HepG2 (cell line): ENCODE results near the gene ZNF571. TPM values are rescaled to one million over a fixed set of nuclear protein-coding genes. Genes with fewer than 3 reads are reported as not detected.

ENCODE experiments used
- BCL6 ChIP-seq: IDR thresholded peaks from 2 replicates; pipeline ENCODE4 v1.6.1; 2016; ENCODE audit warnings: missing genetic modification reagents, missing compliant biosample characterization
- GZF1 ChIP-seq: sonication (generic); formaldehyde crosslinking; IDR thresholded peaks from 2 replicates; pipeline ENCODE4 v1.5.1; 2020; ENCODE audit warnings: mild to moderate bottlenecking, missing genetic modification reagents
- HES4 ChIP-seq: sonication (generic); formaldehyde crosslinking; IDR thresholded peaks from 2 replicates; pipeline ENCODE4 v1.9.0; 2021; ENCODE audit warnings: mild to moderate bottlenecking, missing genetic modification reagents, borderline replicate concordance
- HMGXB3 ChIP-seq: sonication (generic); formaldehyde crosslinking; IDR thresholded peaks from 2 replicates; pipeline ENCODE4 v1.4.0; 2020; ENCODE audit warnings: missing genetic modification reagents, borderline replicate concordance
- HNRNPLL ChIP-seq: fragments of 200-400 bp; formaldehyde crosslinking; IDR thresholded peaks from 2 replicates; pipeline ENCODE4 v1.6.1; 2017; ENCODE audit warnings: mild to moderate bottlenecking, low read depth, low read length; ENCODE audit not compliant: poor library complexity, severe bottlenecking
- KLF16 ChIP-seq, 2 experiments: sonication (generic) in 1 of 2; formaldehyde crosslinking in 1 of 2; IDR thresholded peaks; 2 replicates each; pipeline versions ENCODE4 v1.6.1 to v1.8.0; 2016 to 2023; ENCODE audit warnings: missing genetic modification reagents in 2 of 2, missing compliant biosample characterization in 1 of 2
- NRL ChIP-seq: sonication (generic); formaldehyde crosslinking; IDR thresholded peaks from 2 replicates; pipeline ENCODE4 v1.5.0; 2020; ENCODE audit warnings: missing genetic modification reagents, mild to moderate bottlenecking, moderate library complexity, borderline replicate concordance
- SAFB2 ChIP-seq: sonication (generic); formaldehyde crosslinking; IDR thresholded peaks from 2 replicates; pipeline ENCODE4 v1.5.1; 2020; ENCODE audit warnings: missing genetic modification reagents, low read depth, mild to moderate bottlenecking, borderline replicate concordance
- SMAD3 ChIP-seq: sonication (generic); formaldehyde crosslinking; IDR thresholded peaks from 2 replicates; pipeline ENCODE4 v1.4.0; 2020; ENCODE audit warnings: missing genetic modification reagents
- YY1 ChIP-seq: IDR thresholded peaks from 2 replicates; pipeline ENCODE4 v1.6.1; 2011; ENCODE audit warnings: low read length, low read depth, moderate library complexity, mild to moderate bottlenecking; ENCODE audit not compliant: insufficient read depth, insufficient replicate concordance
- ZBTB3 ChIP-seq: sonication (generic); formaldehyde crosslinking; IDR thresholded peaks from 2 replicates; pipeline ENCODE4 v1.4.0; 2020; ENCODE audit warnings: low read depth, mild to moderate bottlenecking, moderate library complexity, missing genetic modification reagents, borderline replicate concordance
- ZIK1 ChIP-seq: sonication (generic); formaldehyde crosslinking; IDR thresholded peaks from 2 replicates; pipeline ENCODE4 v1.5.0; 2020; ENCODE audit warnings: mild to moderate bottlenecking, low read depth, missing genetic modification reagents, borderline replicate concordance
- ZNF501 ChIP-seq: sonication (generic); formaldehyde crosslinking; IDR thresholded peaks from 2 replicates; pipeline ENCODE4 v1.5.1; 2020; ENCODE audit warnings: mild to moderate bottlenecking, moderate library complexity, missing genetic modification reagents
- polyA plus RNA-seq, 8 experiments: library from polyadenylated mRNA; depleted of rRNA in 3 of 8; stranded (reverse) in 7 of 8; unstranded in 1 of 8; fragments of >200 nt; fragmentation: Illumina TruSeq in 4 of 8; extraction: Trizol in 4 of 8; gene quantifications; 2 replicates each; pipeline versions ENCODE4 v1.2.1 to v1.2.3, GENCODE V29; 2011 to 2016; ENCODE audit warnings: low read depth in 4 of 8, missing spikeins in 1 of 8, mixed read lengths in 1 of 8; ENCODE audit not compliant: insufficient read depth in 1 of 8
- total RNA-seq, 5 experiments: library from RNA; depleted of rRNA; stranded (reverse); fragments of >200 nt; fragmentation: Illumina TruSeq; extraction: Trizol; gene quantifications; 2 replicates each; pipeline ENCODE4 v1.2.3, GENCODE V29; 2016; ENCODE audit warnings: low read depth in 1 of 5
- TF ChIP-seq, protein P1 (sequence below), 2 experiments: fragments of 450-650 bp in 1 of 2; sonication (generic) in 1 of 2; formaldehyde crosslinking in 1 of 2; IDR thresholded peaks; 2 replicates each; pipeline versions ENCODE4 v1.6.1 to v1.8.0; 2016 to 2022; ENCODE audit warnings: antibody characterized with exemption in 1 of 2, mild to moderate bottlenecking in 1 of 2, missing genetic modification reagents in 1 of 2

ZNF571 gene
- total and polyA plus RNA-seq, 2 of the 13 experiments (the other 11 are each of a cell fraction or from before 2014, with no cell fraction given), result 1.3 to 1.9 TPM

- TF ChIP-seq HMGXB3 (CRISPR knock-in tag) (0 out of 2 replicates have a peak, but pooled peaks have one; percentile 34), KLF16 (CRISPR knock-in tag; IDR thresholded peaks at IDR 0.05) (0 out of 4 replicates have a peak, but pooled peaks of 1 of the 2 experiments have one; percentile 31), GZF1 (CRISPR knock-in tag) (0 out of 2 replicates have a peak, but pooled peaks have one; percentile 35), BCL6 (0 out of 2 replicates have a peak, but pooled peaks have one; percentile 16), HES4 (CRISPR knock-in tag) (no peak), YY1 (no peak), ZNF501 (CRISPR knock-in tag) (peak; percentile 67; the same call in 1 of the 2 replicates), NRL (CRISPR knock-in tag) (peak; percentile 59; the same call in 1 of the 2 replicates), HNRNPLL (peak; percentile 99), SAFB2 (CRISPR knock-in tag) (0 out of 2 replicates have a peak, but pooled peaks have one; percentile 40), ZIK1 (CRISPR knock-in tag) (0 out of 2 replicates have a peak, but pooled peaks have one; percentile 53), ZBTB3 (CRISPR knock-in tag) (no peak), SMAD3 (CRISPR knock-in tag) (peak; percentile 65; the same call in 1 of the 2 replicates)
- TF ChIP-seq, protein P1, sequence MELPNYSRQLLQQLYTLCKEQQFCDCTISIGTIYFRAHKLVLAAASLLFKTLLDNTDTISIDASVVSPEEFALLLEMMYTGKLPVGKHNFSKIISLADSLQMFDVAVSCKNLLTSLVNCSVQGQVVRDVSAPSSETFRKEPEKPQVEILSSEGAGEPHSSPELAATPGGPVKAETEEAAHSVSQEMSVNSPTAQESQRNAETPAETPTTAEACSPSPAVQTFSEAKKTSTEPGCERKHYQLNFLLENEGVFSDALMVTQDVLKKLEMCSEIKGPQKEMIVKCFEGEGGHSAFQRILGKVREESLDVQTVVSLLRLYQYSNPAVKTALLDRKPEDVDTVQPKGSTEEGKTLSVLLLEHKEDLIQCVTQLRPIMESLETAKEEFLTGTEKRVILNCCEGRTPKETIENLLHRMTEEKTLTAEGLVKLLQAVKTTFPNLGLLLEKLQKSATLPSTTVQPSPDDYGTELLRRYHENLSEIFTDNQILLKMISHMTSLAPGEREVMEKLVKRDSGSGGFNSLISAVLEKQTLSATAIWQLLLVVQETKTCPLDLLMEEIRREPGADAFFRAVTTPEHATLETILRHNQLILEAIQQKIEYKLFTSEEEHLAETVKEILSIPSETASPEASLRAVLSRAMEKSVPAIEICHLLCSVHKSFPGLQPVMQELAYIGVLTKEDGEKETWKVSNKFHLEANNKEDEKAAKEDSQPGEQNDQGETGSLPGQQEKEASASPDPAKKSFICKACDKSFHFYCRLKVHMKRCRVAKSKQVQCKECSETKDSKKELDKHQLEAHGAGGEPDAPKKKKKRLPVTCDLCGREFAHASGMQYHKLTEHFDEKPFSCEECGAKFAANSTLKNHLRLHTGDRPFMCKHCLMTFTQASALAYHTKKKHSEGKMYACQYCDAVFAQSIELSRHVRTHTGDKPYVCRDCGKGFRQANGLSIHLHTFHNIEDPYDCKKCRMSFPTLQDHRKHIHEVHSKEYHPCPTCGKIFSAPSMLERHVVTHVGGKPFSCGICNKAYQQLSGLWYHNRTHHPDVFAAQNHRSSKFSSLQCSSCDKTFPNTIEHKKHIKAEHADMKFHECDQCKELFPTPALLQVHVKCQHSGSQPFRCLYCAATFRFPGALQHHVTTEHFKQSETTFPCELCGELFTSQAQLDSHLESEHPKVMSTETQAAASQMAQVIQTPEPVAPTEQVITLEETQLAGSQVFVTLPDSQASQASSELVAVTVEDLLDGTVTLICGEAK (IDR thresholded peaks at IDR 0.05), result no peak
- TF ChIP-seq, protein P1 (CRISPR knock-in tag; IDR thresholded peaks at IDR 0.05), result peak; percentile 58; the same call in 1 of the 2 replicates
Measured at GRCh38 chr19:37594304-37594981, at the start of gene ZNF571, which contains the start of gene ZNF540 (continued).
